Transverse colon (tissue), 4 donors: Measurements from ENCODE around the gene PRCC. TPM values are rescaled to one million over a fixed set of nuclear protein-coding genes. Genes with fewer than 3 reads are reported as not detected.

Source experiments
- DNase-seq: peaks from one replicate; pipeline ENCODE4 v3.0.0-alpha.2; 2019
- H3K27ac ChIP-seq, 4 donors: fragments of 200-600 bp; sonication (generic); 2 replicates each; pipeline ENCODE4 v1.5.1; 2016 to 2018; ENCODE audit warnings: inconsistent platforms in 4 of 4
- H3K27me3 ChIP-seq: fragments of 200-600 bp; sonication (generic); 2 replicates; pipeline ENCODE4 v1.5.1; 2017; ENCODE audit warnings: inconsistent platforms
- H3K36me3 ChIP-seq, 4 donors: fragments of 200-600 bp; sonication (generic); 2 replicates each; pipeline ENCODE4 v1.5.1; 2017 to 2019; ENCODE audit warnings: inconsistent platforms in 4 of 4
- H3K4me1 ChIP-seq, 4 donors: fragments of 200-600 bp; sonication (generic); 2 replicates each; pipeline ENCODE4 v1.5.1; 2017 to 2020; ENCODE audit warnings: inconsistent platforms in 4 of 4
- H3K4me3 ChIP-seq, 4 donors: fragments of 200-600 bp; sonication (generic); 1 replicate in 1 of 4; 2 replicates in 3 of 4; pipeline versions ENCODE4 v1.5.1 to v1.6.1; 2017 to 2019; ENCODE audit warnings: inconsistent platforms in 4 of 4
- H3K9me3 ChIP-seq, 2 donors: fragments of 200-600 bp; sonication (generic); 2 replicates each; pipeline ENCODE4 v1.5.1; 2017 to 2019; ENCODE audit warnings: inconsistent platforms in 2 of 2
- CTCF ChIP-seq, 5 experiments: fragments of 200-600 bp in 3 of 5; fragments of 450-650 bp in 2 of 5; sonication (generic) in 3 of 5; IDR thresholded peaks; 1 replicate in 2 of 5; 2 replicates in 3 of 5; pipeline ENCODE4 v1.5.1; 2016 to 2017; ENCODE audit warnings: antibody characterized with exemption in 5 of 5, inconsistent platforms in 3 of 5, mild to moderate bottlenecking in 2 of 5, moderate library complexity in 1 of 5
- EP300 ChIP-seq: sonication (generic); formaldehyde crosslinking; IDR thresholded peaks from one replicate; pipeline ENCODE4 v1.6.1; 2017; ENCODE audit warnings: antibody characterized with exemption, low read depth
- POLR2A ChIP-seq: fragments of 450-650 bp; IDR thresholded peaks from one replicate; pipeline ENCODE4 v1.6.1; 2016; ENCODE audit warnings: antibody characterized with exemption, mild to moderate bottlenecking, moderate library complexity
- POLR2AphosphoS5 ChIP-seq, 3 donors: sonication (generic); formaldehyde crosslinking; IDR thresholded peaks; one replicate each; pipeline ENCODE4 v1.6.1; 2016; ENCODE audit warnings: antibody characterized with exemption in 3 of 3
- WGBS, 2 donors: methylation state at CpG; one replicate each; pipeline ENCODE4 v1.1.5; 2018; ENCODE audit warnings: low coverage in 1 of 2; 5-methylcytosine and 5-hydroxymethylcytosine counted together
- in situ Hi-C, 4 donors: fragments of 200-750 bp; cut with MboI; loops; one replicate each; pipeline versions ENCODE4 v1.15.0 to v1.15.1; 2017; ENCODE audit warnings: low sequenced_read_pairs in 3 of 4, low pct_ligation_motif_present in 1 of 4, low pct_unique_long_range_greater_than_20kb in 1 of 4
- intact Hi-C: fragments of 100-400 bp; cut with DNase I; formaldehyde crosslinking; loops from one replicate; pipeline ENCODE4 v1.15.1; 2023; ENCODE audit warnings: low total_unique reads
- total RNA-seq, 4 donors: library from RNA; depleted of rRNA; stranded (reverse); fragments of >200 nt; gene quantifications; one replicate each; pipeline ENCODE4 v1.1.0, GENCODE V29; 2016

Gene PRCC
- total RNA-seq, 4 donors from 2014 or later = 15.1 to 69.9 (median 39.4) TPM

DNA sequence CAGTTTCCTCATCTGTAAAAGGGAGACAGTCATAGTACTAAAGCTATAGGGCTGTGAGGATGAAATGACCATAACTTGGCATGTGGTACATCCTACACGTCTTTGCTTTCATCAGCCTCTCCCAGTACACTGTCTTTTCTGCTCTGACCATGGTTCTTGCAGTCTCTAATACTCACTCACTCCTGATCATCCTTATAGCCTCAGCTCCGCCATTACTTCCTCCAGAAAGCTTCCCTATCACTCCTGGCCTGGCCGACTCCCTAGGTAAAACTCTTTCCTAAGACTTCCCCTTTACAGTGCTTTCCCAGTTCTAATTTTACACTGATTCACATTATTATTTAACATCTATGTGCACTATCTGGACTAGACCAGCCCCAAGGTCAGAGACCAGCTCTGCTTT is 21.5 kb upstream of the PRCC start:
- intact Hi-C loops (no loop called here), in situ Hi-C loops (no loop called here)
- Histone ChIP-seq H3K36me3 (peaks cover 0 to 10% (median 4%) of the 10 kb centered on the region in 4 donors), H3K27ac (peak overlapping the region; percentile 95 to 99 (median 98)), H3K4me3 (peak overlapping the region in 1 of 4 donors; percentile 96), H3K27me3 (no peaks in the 10 kb centered on the region), H3K4me1 (peaks cover 27 to 58% (median 49%) of the 10 kb centered on the region in 4 donors), H3K9me3 (no peaks in the 10 kb centered on the region)
- WGBS, 2 donors = 61 to 74% methylated on average over 2 to 3 of the region's 3 CpGs
- no peak for DNase-seq
- TF ChIP-seq CTCF (IDR thresholded peaks at IDR 0.05) = no peak
- no peak for TF ChIP-seq POLR2AphosphoS5 (IDR thresholded peaks at IDR 0.05)
- no peak for TF ChIP-seq POLR2A
- no peak for TF ChIP-seq EP300

DNA sequence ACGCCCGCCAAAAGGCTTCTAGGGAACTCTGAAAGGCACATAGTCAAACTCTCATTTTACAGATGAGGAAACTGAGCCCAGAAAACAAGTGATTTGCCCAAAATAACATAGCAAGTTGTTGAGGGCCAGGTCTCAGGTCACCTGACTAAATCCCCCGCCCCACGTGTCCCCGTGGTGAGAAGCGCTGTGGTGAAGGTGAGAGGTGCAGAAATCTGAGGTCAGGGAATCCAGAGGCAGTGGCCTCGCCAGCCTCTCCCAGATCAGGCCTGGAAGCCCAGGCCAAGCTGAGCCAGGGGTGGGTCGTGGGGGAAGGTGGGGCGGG is 21.0 kb upstream of the PRCC start:
- H3K27ac ChIP-seq = peak overlapping the region; percentile 95 to 99 (median 98)
- H3K27me3 ChIP-seq = no peaks in the 10 kb centered on the region
- in situ Hi-C loops = no loop called here
- no peak for TF ChIP-seq CTCF (IDR thresholded peaks at IDR 0.05)
- TF ChIP-seq EP300 = no peak
- TF ChIP-seq POLR2A = no peak
- TF ChIP-seq POLR2AphosphoS5 (IDR thresholded peaks at IDR 0.05) = no peak
- 52% methylated on average over 9 of the region's 9 CpGs; no CpG with 5 or more reads in 1 of the 2 donors for WGBS, 2 donors
- peaks cover 0 to 10% (median 4%) of the 10 kb centered on the region in 4 donors for H3K36me3 ChIP-seq
- H3K4me3 ChIP-seq = peak overlapping the region in 3 of 4 donors; percentile 25 to 96 (median 45)
- peaks cover 27 to 56% (median 48%) of the 10 kb centered on the region in 4 donors for H3K4me1 ChIP-seq
- DNase-seq = no peak
- H3K9me3 ChIP-seq = no peaks in the 10 kb centered on the region
- intact Hi-C loops = no loop called here

DNA sequence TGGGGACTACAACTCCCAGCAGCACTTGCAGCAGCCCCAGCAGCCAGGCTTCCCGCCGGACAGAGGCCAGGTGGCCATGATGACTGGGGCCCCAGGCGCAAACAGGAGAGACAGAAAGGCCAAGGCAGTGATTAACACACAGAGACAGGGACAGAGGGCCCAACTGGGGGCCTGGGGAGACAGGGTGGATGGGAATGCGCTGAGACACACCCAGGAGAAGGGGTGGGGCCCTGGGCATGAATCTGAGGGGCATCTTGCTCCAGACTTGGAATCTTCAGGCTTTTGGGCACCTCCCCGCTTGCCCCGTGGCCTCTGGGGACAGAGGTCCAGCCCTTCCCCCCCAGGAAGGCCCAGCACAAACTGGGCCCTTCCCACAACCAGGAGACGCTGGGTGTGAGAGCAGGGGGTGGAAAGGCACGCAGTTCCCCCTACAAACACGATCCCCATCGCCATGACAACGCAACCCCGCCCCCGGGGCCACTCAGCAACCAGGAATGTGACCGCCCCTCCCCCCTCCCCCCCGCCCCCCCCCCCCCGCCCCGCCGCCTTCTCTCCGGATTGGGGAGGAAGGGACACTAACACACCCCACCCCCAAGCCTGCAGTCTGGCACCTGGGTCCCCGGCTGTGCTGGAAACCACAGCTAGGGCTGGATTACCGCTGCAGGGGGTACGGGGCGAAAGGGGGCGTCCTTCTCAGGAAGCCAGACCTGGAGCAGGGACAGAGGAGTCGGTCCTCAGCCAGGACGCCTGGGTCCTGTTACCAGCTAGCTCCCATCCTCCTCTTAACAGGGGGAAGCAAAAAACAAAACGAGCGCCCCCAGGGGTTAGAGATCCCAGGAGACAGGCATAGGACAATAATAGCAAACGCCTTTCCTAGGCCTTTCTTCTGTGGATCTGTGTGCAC is 20.4 kb upstream of the PRCC start:
- in situ Hi-C loops = no loop called here
- Histone ChIP-seq H3K27ac (peak overlapping the region; percentile 95 to 99 (median 98)), H3K4me1 (peaks cover 24 to 50% (median 44%) of the 10 kb centered on the region in 4 donors), H3K36me3 (peaks cover 0 to 10% (median 4%) of the 10 kb centered on the region in 4 donors), H3K4me3 (peak overlapping the region; percentile 25 to 96 (median 44)), H3K9me3 (no peaks in the 10 kb centered on the region), H3K27me3 (no peaks in the 10 kb centered on the region)
- DNase-seq = peak; percentile 93
- intact Hi-C loops = no loop called here
- TF ChIP-seq POLR2AphosphoS5 (IDR thresholded peaks at IDR 0.05) (peak in 2 of 3 donors; percentile 73 to 74), EP300 (no peak), CTCF (IDR thresholded peaks at IDR 0.05) (peak in 2 of 5 experiments; percentile 8 to 11), POLR2A (peak; percentile 49)
- 4% methylated on average over 21 of the region's 29 CpGs; no CpG with 5 or more reads in 1 of the 2 donors for WGBS, 2 donors
